HG03025 (cell line): ENCODE measurements around the gene PROB1.
"Not testable (repeated sequence)": the region's sequence is repeated elsewhere in the genome, so short reads cannot be mapped to it uniquely, and the experiment has no call there.

Source experiments
- ATAC-seq: cut with Tn5 transposase; IDR thresholded peaks from one replicate; pipeline ENCODE4 v1.9.1; 2021; ENCODE audit warnings: mild to moderate bottlenecking, moderate library complexity; ENCODE audit not compliant: unreplicated experiment, low FRiP score

PROB1 gene

GRCh38 chr5:139381837-139382761 is 12.8 kb downstream of the PROB1 start:
- no peak for ATAC-seq

GRCh38 chr5:139379626-139380449 is 15.1 kb downstream of the PROB1 start:
- no peak for ATAC-seq

- no peak for ATAC-seq
Observed at GRCh38 chr5:139378941-139379361, 16.0 kb downstream of the PROB1 start.

GRCh38 chr5:139378101-139378825 is 16.6 kb downstream of the PROB1 start:
- no peak for ATAC-seq

GRCh38 chr5:139377226-139377625 is 17.7 kb downstream of the PROB1 start:
- no peak for ATAC-seq

GRCh38 chr5:139376364-139376763 is 18.5 kb downstream of the PROB1 start:
- no peak for ATAC-seq

- ATAC-seq = no peak
Observed at GRCh38 chr5:139374909-139375308, 20.0 kb downstream of the PROB1 start.

GRCh38 chr5:139371482-139372435 is 23.1 kb downstream of the PROB1 start:
- ATAC-seq = no peak

GRCh38 chr5:139369181-139369580 is 25.7 kb downstream of the PROB1 start:
- ATAC-seq = no peak

- ATAC-seq = no peak
Observed at GRCh38 chr5:139368613-139369012, 26.3 kb downstream of the PROB1 start.

GRCh38 chr5:139364466-139364865 is 30.4 kb downstream of the PROB1 start:
- ATAC-seq = no peak

- no peak for ATAC-seq
Observed at GRCh38 chr5:139363937-139364336, 31.0 kb downstream of the PROB1 start.

- no peak for ATAC-seq
Observed at GRCh38 chr5:139361835-139362429, 33.0 kb downstream of the PROB1 start.

GRCh38 chr5:139360384-139360783 is 34.5 kb downstream of the PROB1 start:
- ATAC-seq = no peak

- no peak for ATAC-seq
Observed at GRCh38 chr5:139358064-139358463, 36.8 kb downstream of the PROB1 start.

GRCh38 chr5:139355900-139356299 is 39.0 kb downstream of the PROB1 start:
- ATAC-seq = not testable (repeated sequence)

- ATAC-seq = no peak
Observed at GRCh38 chr5:139354186-139354585, 40.7 kb downstream of the PROB1 start.

- not testable (repeated sequence) for ATAC-seq
Observed at GRCh38 chr5:139347863-139348262, 47.0 kb downstream of the PROB1 start.

GRCh38 chr5:139345442-139345841 is 49.5 kb downstream of the PROB1 start:
- not testable (repeated sequence) for ATAC-seq
